ENCODE results near the gene SYT2.
"Not testable (repeated sequence)": the region's sequence is repeated elsewhere in the genome, so short reads cannot be mapped to it uniquely, and the experiment has no call there.

Gene SYT2

DNA sequence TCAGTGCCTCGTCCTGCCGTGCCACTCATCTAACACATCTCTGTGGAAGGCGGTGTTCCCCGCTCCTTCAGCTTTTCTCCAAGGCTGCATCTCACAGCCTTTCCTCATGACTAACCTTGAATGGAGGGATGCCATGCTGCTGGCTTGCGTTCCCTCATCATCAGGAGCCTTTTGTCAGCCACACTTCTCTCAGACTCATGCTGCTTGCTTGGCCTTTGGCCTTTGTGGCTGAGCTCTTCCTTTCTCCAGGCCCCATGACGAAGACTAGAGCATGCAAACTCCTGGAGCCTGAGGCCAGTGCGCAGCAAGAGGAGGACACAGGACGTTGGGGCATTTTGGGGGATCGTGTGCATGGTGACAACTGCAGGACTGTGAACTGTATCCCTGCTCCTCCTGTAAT lies 70.8 kb downstream of the SYT2 start:
- TF ChIP-seq, protein P1, sequence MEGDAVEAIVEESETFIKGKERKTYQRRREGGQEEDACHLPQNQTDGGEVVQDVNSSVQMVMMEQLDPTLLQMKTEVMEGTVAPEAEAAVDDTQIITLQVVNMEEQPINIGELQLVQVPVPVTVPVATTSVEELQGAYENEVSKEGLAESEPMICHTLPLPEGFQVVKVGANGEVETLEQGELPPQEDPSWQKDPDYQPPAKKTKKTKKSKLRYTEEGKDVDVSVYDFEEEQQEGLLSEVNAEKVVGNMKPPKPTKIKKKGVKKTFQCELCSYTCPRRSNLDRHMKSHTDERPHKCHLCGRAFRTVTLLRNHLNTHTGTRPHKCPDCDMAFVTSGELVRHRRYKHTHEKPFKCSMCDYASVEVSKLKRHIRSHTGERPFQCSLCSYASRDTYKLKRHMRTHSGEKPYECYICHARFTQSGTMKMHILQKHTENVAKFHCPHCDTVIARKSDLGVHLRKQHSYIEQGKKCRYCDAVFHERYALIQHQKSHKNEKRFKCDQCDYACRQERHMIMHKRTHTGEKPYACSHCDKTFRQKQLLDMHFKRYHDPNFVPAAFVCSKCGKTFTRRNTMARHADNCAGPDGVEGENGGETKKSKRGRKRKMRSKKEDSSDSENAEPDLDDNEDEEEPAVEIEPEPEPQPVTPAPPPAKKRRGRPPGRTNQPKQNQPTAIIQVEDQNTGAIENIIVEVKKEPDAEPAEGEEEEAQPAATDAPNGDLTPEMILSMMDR (conservative IDR thresholded peaks at IDR 0.05; ENCODE audit: control insufficient read depth, insufficient read depth, low read depth, low read length), result no peak
- DNase-seq (ENCODE audit: low read depth), result no peak
- no peak overlapping the region for H3K4me3 ChIP-seq (ENCODE audit: control insufficient read depth, low read depth, low read length)

DNA sequence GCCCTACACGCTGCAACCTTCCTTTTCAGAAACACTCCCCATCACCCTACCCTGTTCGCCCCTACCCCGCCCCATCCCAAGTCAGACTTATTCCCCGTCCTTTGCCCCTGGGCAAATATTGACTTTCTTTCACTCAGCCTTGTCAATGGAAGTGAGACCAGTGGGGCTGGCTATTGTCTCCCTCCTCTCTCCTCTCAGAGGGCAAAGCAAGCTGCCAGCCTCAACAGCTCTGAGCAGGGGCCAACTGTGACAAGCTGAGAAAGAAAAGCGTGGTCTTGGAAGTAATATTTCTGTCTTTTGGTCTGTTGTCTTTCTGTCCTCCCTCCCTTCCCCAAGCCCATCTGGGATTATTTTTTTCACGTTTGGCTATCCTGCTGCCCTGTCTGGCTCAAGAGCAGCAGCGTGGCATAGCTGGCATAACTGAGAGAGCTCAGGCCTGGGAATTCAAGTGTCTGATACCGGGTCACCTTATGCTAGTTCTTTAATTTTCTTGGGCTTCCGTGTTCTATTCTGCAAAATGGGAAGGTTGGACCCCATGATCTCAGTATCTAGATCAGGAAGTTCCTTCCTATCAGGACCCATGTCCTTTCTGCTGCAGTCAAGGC lies 71.5 kb downstream of the SYT2 start:
- H3K4me3 ChIP-seq (ENCODE audit: control insufficient read depth, low read depth, low read length); DNase-seq (ENCODE audit: low read depth): not testable (repeated sequence)

DNA sequence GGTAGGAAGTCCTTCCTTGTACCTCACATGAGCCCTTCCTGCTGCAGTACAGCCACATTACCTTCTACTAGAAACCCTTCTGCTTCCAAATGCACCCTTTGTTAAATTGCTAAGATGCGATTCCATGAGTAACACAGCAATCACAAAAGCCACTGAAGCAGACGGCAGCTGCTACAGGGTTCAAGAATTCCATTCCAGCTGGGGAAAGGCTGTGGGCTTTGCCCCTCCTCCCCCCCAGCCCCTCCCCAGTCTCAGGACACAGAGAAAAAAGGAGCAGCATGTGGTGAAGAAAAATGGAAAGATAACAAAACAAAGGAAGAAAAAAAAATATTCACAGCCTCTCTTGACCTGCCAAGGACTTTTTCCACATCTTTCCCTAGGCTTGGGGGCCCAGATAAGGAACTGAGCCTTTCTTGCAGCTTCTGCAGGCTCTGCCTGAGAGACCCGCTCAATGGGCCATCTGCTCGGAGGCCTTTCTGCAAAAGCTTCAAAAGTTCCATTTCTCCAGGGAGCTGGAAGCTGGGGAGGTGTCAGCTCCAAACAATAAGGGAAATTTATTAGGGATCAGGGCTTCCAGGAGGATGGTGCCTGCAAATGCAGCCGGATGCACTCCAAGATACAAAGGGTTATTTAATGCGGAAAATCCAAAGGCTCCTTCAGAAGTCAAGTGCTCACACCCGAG lies 72.1 kb downstream of the SYT2 start:
- DNase-seq (ENCODE audit: low read depth), result no peak
- TF ChIP-seq, protein P1 (conservative IDR thresholded peaks at IDR 0.05; ENCODE audit: control insufficient read depth, insufficient read depth, low read depth, low read length), result no peak
- H3K4me3 ChIP-seq (ENCODE audit: control insufficient read depth, low read depth, low read length), result no peak overlapping the region

DNA sequence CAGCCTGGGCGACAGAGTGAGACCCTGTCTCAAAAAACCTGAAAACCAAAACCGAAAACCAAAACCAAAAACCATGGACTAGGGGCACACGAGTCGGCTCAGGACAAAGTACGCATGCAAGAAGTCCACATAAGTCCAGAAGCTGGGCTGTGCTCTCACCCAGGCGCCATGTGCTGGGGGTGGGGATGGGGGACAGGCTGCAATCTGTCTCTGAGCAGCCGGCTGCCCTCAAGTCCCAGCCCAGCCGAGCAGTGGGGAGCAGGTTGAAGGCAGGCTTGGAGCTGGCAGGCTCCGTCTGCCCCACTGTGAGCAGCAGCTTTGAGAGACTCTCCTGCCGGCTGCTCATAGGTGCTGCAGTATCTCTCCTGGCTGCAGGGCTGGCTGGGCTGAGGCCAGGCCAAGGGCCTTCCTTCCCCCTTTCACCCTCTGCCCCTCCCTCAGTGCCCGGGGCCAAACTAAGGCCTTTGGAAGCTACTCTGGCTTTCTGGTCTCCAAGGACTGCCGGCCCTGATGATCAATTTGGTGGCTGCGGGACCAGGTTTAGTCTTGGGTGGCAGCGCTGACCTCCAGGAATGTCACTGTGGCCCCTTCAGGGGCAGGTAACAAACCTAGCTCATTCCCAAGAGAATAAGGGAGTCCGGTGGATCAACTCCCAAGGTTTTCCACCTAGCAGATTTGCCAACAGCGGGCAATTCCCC lies 72.8 kb downstream of the SYT2 start:
- not testable (repeated sequence) for H3K4me3 ChIP-seq (ENCODE audit: control insufficient read depth, low read depth, low read length); DNase-seq (ENCODE audit: low read depth)

DNA sequence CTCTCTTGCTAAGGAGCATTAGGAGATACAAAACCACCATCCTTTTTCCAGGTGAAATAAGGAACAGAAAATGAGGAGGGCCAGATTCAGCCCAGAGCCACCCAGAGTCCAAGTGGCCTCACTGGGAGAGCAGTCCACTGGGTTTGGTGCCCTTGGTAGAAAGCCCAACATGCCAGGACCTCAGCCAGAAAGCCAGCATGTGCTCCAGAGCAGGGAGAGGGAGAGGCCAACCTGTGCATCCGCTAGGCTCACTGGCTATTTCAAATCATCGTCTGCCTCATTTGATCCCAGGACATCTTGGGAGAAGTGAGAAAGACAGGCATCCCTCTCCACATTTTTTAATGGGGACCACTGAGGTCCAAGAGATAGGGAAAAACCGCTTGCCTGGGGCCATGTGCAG lies 74.1 kb downstream of the SYT2 start:
- H3K4me3 ChIP-seq (ENCODE audit: control insufficient read depth, low read depth, low read length); DNase-seq (ENCODE audit: low read depth): not testable (repeated sequence)

DNA sequence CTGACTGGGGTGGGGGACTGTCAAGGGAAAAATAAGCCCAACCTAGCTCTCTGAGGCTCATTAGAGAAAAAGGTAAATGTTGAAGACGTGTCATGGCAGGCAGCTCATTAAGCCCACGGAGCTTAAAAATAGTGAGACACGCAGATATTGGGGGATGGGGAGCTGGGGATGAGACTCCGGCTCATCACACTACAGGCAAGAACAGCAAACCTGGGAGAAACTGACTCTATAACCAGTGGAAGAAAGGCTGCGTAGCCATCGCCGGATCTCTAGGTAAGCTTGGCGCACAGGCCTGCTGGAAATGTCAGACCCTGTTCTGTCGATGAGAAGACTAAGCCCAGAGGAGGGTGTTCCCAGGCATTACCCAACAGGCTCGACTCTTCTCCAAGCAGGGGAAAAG lies 78.0 kb downstream of the SYT2 start:
- TF ChIP-seq, protein P1 (conservative IDR thresholded peaks at IDR 0.05; ENCODE audit: control insufficient read depth, insufficient read depth, low read depth, low read length), result no peak
- no peak overlapping the region for H3K4me3 ChIP-seq (ENCODE audit: control insufficient read depth, low read depth, low read length)
- DNase-seq (ENCODE audit: low read depth), result no peak

DNA sequence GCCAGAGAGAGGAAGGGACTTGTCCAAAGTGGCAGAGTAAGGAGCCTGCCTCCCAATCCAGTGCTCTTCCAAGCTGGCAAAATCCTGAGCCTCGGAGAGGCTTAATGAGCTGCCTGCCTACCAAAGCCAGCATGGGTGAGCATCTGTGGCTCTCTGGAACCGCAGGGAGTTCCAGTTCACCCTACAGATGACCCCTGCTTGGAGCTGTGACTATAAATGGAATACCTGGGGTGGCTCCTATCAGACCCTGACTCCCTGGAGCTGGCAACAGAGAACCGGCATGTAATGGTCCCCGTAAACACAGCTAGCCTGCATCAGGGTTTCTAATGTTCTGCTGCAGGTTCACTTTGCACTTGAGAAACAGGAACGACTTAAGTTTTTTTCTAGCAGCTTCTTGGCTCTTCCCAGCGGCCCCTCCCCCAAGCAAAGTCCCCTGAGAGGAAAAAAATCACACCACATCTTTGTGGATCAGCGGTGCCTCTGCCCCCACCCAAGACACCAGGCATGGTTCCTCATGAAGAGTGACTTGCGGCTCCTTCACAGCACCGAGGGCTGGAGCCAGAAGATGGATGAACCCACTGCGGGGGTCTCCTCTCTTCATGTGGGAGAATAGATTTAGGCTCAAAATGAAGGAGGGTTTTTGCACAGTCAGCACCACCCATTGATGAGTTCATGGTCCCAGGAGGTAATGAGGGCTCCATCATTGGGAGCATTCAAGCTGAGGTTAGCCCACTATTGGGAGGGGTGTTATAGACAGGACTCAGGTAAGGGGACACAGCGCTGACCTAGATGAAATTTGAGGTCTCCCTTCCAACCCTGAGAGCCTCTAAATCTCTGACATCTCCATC lies 79.0 kb downstream of the SYT2 start:
- TF ChIP-seq, protein P1 (conservative IDR thresholded peaks at IDR 0.05; ENCODE audit: control insufficient read depth, insufficient read depth, low read depth, low read length), result no peak
- H3K4me3 ChIP-seq (ENCODE audit: control insufficient read depth, low read depth, low read length), result no peak overlapping the region
- DNase-seq (ENCODE audit: low read depth), result no peak

DNA sequence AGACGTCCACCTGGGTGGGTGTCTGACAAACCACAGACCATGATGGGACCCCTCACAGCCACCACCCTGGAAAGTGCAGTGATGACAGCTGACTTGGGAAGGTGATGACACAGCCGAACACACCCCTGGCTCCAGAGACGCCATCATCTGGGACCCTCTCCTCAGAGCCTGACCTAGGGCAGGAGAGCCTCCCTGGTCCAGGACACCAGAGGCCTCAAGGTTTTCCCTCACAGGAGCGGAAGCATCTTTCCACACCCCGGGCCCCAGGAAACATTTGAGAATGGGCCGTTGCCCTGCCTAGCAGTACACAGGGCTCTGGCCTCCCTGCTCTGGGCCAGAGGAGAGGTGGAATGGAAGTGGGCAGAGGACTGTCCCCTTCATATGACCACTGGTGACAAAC lies 79.7 kb downstream of the SYT2 start:
- no peak for DNase-seq (ENCODE audit: low read depth)
- H3K4me3 ChIP-seq (ENCODE audit: control insufficient read depth, low read depth, low read length), result no peak overlapping the region
- TF ChIP-seq, protein P1 (conservative IDR thresholded peaks at IDR 0.05; ENCODE audit: control insufficient read depth, insufficient read depth, low read depth, low read length), result no peak

DNA sequence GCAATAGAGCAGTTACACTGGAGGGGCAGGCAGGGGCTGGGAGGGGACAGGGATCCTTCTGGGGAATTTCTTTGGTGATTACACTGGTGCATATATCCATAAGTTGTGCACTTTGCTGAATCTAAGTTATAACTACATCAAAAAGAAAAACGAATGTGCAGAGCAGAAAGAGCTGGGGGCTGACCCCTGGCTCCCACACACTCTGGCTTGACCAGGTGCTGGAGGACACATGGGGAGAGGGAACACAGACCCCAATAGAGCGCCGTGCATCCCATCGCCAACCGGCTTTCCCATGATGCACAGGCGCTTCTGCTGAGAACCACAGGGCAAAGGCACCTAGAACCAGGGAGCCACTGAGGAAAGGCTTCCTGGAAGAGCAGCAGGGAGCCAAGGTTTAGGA lies 80.2 kb downstream of the SYT2 start:
- DNase-seq (ENCODE audit: low read depth), result not testable (repeated sequence)

DNA sequence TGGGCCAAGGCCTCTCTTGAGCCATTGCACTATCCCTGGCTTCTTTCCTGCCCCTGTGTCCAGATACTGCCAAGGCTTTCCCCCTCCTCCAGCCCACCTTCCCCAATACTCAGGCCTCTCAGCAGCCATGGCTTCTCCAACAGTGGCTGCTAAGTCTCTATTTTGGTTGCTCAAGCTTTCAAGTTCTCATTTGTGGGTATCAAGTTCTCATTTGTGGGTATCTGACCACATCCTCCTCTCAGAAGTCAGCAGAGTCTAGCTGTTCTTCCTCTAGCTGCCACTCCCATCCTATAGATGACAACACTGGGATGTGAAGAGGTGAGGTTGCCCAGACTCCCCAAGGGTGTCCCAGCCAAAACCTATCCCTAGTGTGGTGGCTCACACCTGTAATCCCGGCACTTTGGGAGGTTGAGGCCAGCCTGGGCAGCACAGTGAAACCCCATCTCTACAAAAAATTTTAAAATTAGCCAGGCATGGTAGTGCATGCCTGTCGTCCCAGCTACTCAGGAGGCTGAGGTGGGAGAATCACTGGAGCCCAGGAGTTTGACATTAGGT lies 80.9 kb downstream of the SYT2 start:
- not testable (repeated sequence) for DNase-seq (ENCODE audit: low read depth); H3K4me3 ChIP-seq (ENCODE audit: control insufficient read depth, low read depth, low read length)

More for the DNA sequence above, 80.2 kb downstream of the SYT2 start:
- H3K4me3 ChIP-seq (ENCODE audit: control insufficient read depth, low read depth, low read length), result not testable (repeated sequence)

Measured in fibroblast of mammary gland (primary cell).